HG03469 (cell line): ENCODE measurements around the gene STUB1.

Source experiments
- ATAC-seq: cut with Tn5 transposase; IDR thresholded peaks from one replicate; pipeline ENCODE4 v1.9.1; 2021; ENCODE audit warnings: mild to moderate bottlenecking, moderate library complexity, moderate number of reproducible peaks; ENCODE audit not compliant: unreplicated experiment

Gene STUB1

GRCh38 chr16:693766-694165 is 13.6 kb downstream of the STUB1 start:
- no peak for ATAC-seq

GRCh38 chr16:694187-694862 is 14.1 kb downstream of the STUB1 start:
- no peak for ATAC-seq

GRCh38 chr16:694863-695354 is 14.7 kb downstream of the STUB1 start:
- ATAC-seq, result no peak

GRCh38 chr16:695355-696089 is 15.3 kb downstream of the STUB1 start:
- ATAC-seq, result no peak

- no peak for ATAC-seq
Measured at GRCh38 chr16:698911-699671, 18.9 kb downstream of the STUB1 start.

- ATAC-seq, result no peak
Measured at GRCh38 chr16:700684-701584, 20.7 kb downstream of the STUB1 start.

GRCh38 chr16:702341-702740 is 22.1 kb downstream of the STUB1 start:
- ATAC-seq, result no peak

GRCh38 chr16:703406-703805 is 23.2 kb downstream of the STUB1 start:
- no peak for ATAC-seq

- no peak for ATAC-seq
Measured at GRCh38 chr16:704047-704446, 23.8 kb downstream of the STUB1 start.

- ATAC-seq, result no peak
Measured at GRCh38 chr16:704552-705380, 24.6 kb downstream of the STUB1 start.

GRCh38 chr16:705431-706188 is 25.4 kb downstream of the STUB1 start, which contains the start of gene FBXL16:
FBXL16 (minus strand) TSS chr16:705801; CDS start chr16:697405, 8,396 bp downstream.
- ATAC-seq, result no peak

- no peak for ATAC-seq
Measured at GRCh38 chr16:706189-707061, 26.2 kb downstream of the STUB1 start.

- ATAC-seq, result no peak
Measured at GRCh38 chr16:707062-707538, 26.9 kb downstream of the STUB1 start.

- ATAC-seq, result no peak
Measured at GRCh38 chr16:708019-708418, 27.8 kb downstream of the STUB1 start.

GRCh38 chr16:708959-709358 is 28.7 kb downstream of the STUB1 start:
- no peak for ATAC-seq

- ATAC-seq, result no peak
Measured at GRCh38 chr16:709566-710499, 29.6 kb downstream of the STUB1 start.
